COLO668 (cell line): ENCODE data around the gene RAB3GAP2.
"Not testable (repeated sequence)": the region's sequence is repeated elsewhere in the genome, so short reads cannot be mapped to it uniquely, and the experiment has no call there.

Source experiments
- DNase-seq: peaks from one replicate; lab custom pipeline; 2025; ENCODE audit not compliant: unreplicated experiment; lab: John Stamatoyannopoulos, UW

RAB3GAP2 gene, protein sequence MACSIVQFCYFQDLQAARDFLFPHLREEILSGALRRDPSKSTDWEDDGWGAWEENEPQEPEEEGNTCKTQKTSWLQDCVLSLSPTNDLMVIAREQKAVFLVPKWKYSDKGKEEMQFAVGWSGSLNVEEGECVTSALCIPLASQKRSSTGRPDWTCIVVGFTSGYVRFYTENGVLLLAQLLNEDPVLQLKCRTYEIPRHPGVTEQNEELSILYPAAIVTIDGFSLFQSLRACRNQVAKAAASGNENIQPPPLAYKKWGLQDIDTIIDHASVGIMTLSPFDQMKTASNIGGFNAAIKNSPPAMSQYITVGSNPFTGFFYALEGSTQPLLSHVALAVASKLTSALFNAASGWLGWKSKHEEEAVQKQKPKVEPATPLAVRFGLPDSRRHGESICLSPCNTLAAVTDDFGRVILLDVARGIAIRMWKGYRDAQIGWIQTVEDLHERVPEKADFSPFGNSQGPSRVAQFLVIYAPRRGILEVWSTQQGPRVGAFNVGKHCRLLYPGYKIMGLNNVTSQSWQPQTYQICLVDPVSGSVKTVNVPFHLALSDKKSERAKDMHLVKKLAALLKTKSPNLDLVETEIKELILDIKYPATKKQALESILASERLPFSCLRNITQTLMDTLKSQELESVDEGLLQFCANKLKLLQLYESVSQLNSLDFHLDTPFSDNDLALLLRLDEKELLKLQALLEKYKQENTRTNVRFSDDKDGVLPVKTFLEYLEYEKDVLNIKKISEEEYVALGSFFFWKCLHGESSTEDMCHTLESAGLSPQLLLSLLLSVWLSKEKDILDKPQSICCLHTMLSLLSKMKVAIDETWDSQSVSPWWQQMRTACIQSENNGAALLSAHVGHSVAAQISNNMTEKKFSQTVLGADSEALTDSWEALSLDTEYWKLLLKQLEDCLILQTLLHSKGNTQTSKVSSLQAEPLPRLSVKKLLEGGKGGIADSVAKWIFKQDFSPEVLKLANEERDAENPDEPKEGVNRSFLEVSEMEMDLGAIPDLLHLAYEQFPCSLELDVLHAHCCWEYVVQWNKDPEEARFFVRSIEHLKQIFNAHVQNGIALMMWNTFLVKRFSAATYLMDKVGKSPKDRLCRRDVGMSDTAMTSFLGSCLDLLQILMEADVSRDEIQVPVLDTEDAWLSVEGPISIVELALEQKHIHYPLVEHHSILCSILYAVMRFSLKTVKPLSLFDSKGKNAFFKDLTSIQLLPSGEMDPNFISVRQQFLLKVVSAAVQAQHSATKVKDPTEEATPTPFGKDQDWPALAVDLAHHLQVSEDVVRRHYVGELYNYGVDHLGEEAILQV (N-terminal part only)

DNA sequence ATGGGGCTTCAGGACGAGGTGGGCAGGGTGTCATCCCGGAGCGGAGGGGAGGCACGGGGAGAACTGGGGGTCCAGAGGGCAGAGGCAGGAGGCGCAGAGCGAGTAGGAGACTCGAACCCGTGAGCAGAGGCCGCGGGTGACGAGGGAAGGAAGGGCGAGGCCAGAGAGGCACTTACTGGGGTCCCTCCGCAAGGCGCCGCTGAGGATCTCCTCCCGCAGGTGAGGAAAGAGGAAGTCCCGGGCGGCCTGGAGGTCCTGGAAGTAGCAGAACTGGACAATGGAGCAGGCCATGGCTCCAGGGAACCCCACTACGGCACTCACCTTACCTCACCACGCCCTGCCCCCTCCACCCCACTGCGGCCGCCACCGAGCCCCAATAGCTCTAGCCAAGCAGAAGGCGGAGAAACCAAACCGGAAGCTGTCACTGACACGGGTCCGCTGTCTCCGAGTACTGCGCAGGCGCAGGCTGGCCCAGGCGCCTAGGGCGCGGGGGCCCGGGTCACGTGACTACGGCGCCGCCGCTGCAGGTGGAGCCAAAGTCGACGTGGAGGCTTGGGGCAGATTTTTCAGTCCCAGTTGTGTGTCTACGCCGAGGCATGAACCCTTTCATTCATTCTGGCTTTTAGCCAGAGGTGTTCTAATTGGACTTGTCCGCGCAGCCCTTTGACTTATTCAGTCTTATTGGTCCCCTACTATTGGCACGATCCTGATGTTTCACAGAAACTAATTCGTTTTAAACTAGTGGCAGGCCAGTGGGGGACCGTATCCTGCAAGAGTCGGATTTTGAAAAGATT lies at the start of gene RAB3GAP2:
RAB3GAP2 (minus strand) TSS at position 407 of the 794 bp plus-strand sequence; CDS start at position 291, 116 bp downstream.
- DNase-seq, result peak; percentile 98

GRCh38 chr1:220321758-220322157 lies 49.5 kb upstream of the RAB3GAP2 start:
- no peak for DNase-seq

- no peak for DNase-seq
Observed at GRCh38 chr1:220320709-220321108, 48.5 kb upstream of the RAB3GAP2 start.

GRCh38 chr1:220318673-220319072 lies 46.4 kb upstream of the RAB3GAP2 start:
- DNase-seq, result no peak

DNA sequence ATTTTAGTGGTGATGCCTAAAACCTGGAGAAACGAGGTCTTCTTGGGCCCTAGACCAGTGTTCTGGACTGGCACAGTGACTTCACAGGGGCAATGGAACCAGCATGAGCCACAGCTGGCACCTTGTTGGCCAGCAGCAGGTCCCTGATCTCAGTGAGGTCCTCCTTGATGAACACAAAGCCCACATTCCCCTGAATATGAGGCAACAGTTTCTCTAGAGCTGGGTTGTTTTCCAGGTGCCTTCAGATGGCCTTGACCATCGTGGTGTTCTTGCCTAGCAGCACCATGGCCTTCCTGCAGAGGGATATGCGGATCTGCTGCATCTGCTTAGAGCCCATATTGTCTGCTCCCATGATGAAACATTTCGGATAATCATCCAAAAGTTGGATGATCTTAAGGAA lies 44.9 kb upstream of the RAB3GAP2 start:
- DNase-seq, result no peak

DNA sequence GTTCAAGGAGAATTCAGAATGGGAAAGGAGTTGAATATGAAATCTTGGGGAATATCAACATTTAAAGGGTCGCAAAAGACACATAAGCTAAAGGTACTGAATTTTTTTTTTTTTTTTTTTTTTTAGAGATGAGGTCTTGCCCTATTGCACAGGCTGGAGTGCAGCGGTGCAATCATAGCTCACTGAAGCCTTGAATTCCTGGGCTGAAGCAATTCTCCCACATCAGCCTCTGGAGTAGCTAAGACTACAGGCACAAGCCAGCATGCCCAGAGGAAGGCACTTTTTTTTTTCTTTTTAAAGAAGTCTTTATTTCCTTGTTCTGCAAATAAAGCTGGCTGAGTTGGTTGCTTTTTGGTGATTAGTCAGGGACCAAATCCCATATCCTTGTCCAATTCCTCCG lies 44.1 kb upstream of the RAB3GAP2 start:
- DNase-seq, result no peak

- no peak for DNase-seq
Observed at GRCh38 chr1:220315070-220315839, 43.0 kb upstream of the RAB3GAP2 start.

- no peak for DNase-seq
Observed at GRCh38 chr1:220313576-220313975, 41.3 kb upstream of the RAB3GAP2 start.

- DNase-seq, result not testable (repeated sequence)
Observed at GRCh38 chr1:220310147-220310546, 37.9 kb upstream of the RAB3GAP2 start.

DNA sequence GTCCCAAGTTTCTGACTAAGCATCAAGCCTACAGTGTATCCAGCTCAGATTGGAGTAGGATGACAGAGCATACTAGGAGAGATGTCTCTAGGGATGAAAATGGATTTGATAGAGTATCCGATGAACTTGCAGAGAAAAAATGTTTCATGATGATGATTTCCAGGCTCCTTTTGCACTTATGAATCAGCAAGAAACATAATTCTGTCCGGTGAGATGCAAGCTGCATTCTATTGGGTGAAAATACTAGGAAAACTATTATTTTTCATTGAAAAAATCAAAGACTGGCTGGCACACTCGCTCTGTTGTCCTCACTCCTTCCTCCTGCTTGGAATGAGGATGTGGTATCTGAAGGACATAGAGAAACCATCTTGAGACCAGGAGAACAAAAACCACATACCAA lies 35.4 kb upstream of the RAB3GAP2 start:
- no peak for DNase-seq

GRCh38 chr1:220306339-220306738 lies 34.1 kb upstream of the RAB3GAP2 start:
- DNase-seq, result no peak

DNA sequence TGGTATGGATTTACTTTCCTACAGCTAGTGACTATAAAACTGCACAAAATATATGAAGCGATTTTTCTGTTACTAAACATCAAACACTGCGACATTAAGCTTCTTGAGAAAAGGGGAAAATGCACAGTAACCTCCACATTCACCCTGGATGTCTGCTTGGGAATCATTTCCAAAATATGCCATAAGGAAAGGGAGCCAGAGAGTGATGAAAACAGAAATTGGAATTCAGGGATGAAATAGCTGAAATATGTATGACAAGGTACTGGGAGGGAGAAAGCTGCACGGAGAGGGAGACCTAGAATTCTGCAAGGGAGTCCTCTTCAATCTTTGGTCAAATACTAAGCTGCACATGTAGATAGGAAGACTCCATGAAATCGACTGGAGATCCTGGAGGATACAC lies 31.6 kb upstream of the RAB3GAP2 start:
- DNase-seq, result no peak

- no peak for DNase-seq
Observed at GRCh38 chr1:220301630-220302029, 29.4 kb upstream of the RAB3GAP2 start.

GRCh38 chr1:220300442-220301121 lies 28.3 kb upstream of the RAB3GAP2 start:
- peak; percentile 19 for DNase-seq

DNA sequence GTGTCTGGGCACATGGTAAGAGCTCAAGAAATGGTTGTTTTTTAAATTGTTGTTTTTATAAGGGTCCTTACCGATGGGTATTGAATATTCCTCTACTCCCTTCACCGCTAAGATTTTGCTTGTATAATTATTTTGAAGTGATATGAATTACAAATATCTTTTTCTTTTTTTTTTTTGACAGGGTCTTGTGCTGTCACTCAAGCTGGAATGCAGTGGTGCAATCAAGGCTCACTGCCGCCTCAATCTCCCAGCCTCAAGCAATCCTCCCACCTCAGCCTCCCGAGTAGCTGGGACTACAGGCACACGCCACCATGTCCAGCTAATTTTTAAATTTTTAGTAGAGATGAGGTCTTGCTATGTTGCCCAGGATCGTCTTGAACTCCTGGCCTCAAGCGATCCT lies 27.1 kb upstream of the RAB3GAP2 start:
- DNase-seq, result no peak

GRCh38 chr1:220298470-220299205 lies 26.4 kb upstream of the RAB3GAP2 start:
- no peak for DNase-seq

GRCh38 chr1:220296981-220297380 lies 24.7 kb upstream of the RAB3GAP2 start:
- DNase-seq, result no peak

DNA sequence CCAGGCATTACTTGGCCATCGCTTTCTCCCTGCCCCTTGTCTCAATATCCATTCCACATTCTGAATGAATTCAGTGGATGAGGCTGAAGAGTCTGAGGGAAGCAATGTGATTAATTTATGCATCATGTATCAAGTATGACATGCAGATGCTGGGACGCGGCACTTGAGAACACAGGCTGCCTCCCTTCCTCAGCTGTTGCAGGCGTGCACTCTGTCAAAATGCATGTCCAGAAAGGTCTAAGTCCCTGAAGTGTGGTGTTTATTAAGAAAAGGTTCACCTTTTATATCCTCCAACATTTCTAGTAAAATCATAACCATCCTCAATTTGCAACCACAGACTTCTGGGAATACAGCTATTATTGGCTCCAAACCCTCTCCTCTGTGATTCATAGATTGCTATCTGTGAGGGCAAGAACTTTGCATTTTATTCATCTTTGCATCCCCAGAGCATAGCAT lies 22.6 kb upstream of the RAB3GAP2 start:
- DNase-seq, result no peak
